Osteocyte (in vitro differentiated cells): ENCODE measurements around the gene NYAP2. TPM values are rescaled to one million over a fixed set of nuclear protein-coding genes. Genes with fewer than 3 reads are reported as not detected.

ENCODE experiments used
- DNase-seq: peaks from one replicate; pipeline ENCODE4 v3.0.0; 2021; ENCODE audit warnings: mixed read lengths; ENCODE audit not compliant: unreplicated experiment; ENCODE audit errors: extremely low spot score
- H3K27ac Mint-ChIP-seq: one replicate; pipeline ENCODE4 v1.8.0; 2021; ENCODE audit warnings: mild to moderate bottlenecking, mixed read lengths; ENCODE audit not compliant: unreplicated experiment
- H3K27me3 Mint-ChIP-seq: one replicate; pipeline ENCODE4 v1.8.0; 2021; ENCODE audit warnings: mixed read lengths; ENCODE audit not compliant: unreplicated experiment
- H3K36me3 Mint-ChIP-seq: one replicate; pipeline ENCODE4 v1.8.0; 2021; ENCODE audit warnings: mixed read lengths; ENCODE audit not compliant: unreplicated experiment
- H3K4me1 Mint-ChIP-seq: one replicate; pipeline ENCODE4 v1.8.0; 2021; ENCODE audit warnings: mixed read lengths; ENCODE audit not compliant: unreplicated experiment
- H3K4me3 Mint-ChIP-seq: one replicate; pipeline ENCODE4 v1.8.0; 2021; ENCODE audit warnings: mild to moderate bottlenecking, moderate library complexity, mixed read lengths; ENCODE audit not compliant: unreplicated experiment
- H3K9me3 Mint-ChIP-seq: one replicate; pipeline ENCODE4 v1.8.0; 2021; ENCODE audit warnings: mixed read lengths; ENCODE audit not compliant: unreplicated experiment
- total RNA-seq: library from RNA; stranded (reverse); gene quantifications from 2 replicates; pipeline ENCODE4 v1.2.1, GENCODE V29; 2021
- TF ChIP-seq, protein P1 (sequence below): fragments of 200-600 bp; sonication (generic); IDR thresholded peaks from 2 replicates; pipeline ENCODE4 v1.5.0; 2021; ENCODE audit warnings: antibody characterized with exemption, mild to moderate bottlenecking, moderate library complexity

Gene NYAP2
- total RNA-seq, 1 donor from 2014 or later, result not detected

DNA sequence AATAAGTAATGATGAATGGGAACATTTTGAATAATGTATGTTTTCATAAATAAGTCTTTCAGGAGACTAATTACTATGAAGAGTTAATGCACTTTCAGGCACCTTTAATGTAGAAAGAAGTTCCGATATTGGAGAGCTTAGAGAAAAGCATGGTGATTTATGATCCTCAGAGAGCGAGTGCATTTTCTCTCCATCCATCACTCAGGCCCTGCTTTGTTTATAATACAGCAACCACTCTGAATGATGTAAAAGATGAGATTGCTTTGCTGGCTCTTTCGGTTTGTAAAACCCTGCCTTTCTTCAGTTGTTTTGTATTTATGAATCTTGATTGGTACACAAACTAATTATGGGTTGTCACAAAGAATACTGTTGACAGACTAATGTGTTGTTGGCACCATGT is 132.0 kb downstream of the NYAP2 start:
- no peaks in the 10 kb centered on the region for H3K36me3 Mint-ChIP-seq
- DNase-seq, result no peak
- TF ChIP-seq, protein P1, sequence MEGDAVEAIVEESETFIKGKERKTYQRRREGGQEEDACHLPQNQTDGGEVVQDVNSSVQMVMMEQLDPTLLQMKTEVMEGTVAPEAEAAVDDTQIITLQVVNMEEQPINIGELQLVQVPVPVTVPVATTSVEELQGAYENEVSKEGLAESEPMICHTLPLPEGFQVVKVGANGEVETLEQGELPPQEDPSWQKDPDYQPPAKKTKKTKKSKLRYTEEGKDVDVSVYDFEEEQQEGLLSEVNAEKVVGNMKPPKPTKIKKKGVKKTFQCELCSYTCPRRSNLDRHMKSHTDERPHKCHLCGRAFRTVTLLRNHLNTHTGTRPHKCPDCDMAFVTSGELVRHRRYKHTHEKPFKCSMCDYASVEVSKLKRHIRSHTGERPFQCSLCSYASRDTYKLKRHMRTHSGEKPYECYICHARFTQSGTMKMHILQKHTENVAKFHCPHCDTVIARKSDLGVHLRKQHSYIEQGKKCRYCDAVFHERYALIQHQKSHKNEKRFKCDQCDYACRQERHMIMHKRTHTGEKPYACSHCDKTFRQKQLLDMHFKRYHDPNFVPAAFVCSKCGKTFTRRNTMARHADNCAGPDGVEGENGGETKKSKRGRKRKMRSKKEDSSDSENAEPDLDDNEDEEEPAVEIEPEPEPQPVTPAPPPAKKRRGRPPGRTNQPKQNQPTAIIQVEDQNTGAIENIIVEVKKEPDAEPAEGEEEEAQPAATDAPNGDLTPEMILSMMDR, result no peak
- no peaks in the 10 kb centered on the region for H3K27me3 Mint-ChIP-seq
- H3K27ac Mint-ChIP-seq, result no peak overlapping the region
- H3K4me1 Mint-ChIP-seq, result no peaks in the 10 kb centered on the region
- H3K4me3 Mint-ChIP-seq, result no peak overlapping the region
- no peaks in the 10 kb centered on the region for H3K9me3 Mint-ChIP-seq

DNA sequence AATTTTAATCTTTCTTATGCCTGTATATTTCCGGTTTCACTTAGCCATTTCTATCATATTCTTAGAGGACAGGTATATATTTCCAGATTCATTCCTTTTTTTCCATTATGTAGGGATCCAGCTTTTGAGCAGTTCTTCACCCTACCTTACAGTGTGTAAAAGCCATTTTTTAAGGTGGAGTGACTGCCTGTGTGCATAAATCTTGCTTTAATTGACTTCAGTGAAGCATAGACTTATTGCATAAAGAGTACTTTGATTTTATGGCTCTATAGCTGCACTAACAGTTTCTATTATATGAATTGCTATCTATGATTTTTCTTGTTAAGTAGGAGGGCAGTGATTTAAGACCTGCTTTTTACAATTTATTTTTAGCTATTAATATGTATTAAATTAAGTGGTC is 132.6 kb downstream of the NYAP2 start:
- DNase-seq, result no peak
- no peaks in the 10 kb centered on the region for H3K9me3 Mint-ChIP-seq
- no peaks in the 10 kb centered on the region for H3K27me3 Mint-ChIP-seq
- H3K27ac Mint-ChIP-seq, result no peak overlapping the region
- TF ChIP-seq, protein P1, result no peak
- H3K4me1 Mint-ChIP-seq, result no peaks in the 10 kb centered on the region
- no peak overlapping the region for H3K4me3 Mint-ChIP-seq
- H3K36me3 Mint-ChIP-seq, result no peaks in the 10 kb centered on the region

DNA sequence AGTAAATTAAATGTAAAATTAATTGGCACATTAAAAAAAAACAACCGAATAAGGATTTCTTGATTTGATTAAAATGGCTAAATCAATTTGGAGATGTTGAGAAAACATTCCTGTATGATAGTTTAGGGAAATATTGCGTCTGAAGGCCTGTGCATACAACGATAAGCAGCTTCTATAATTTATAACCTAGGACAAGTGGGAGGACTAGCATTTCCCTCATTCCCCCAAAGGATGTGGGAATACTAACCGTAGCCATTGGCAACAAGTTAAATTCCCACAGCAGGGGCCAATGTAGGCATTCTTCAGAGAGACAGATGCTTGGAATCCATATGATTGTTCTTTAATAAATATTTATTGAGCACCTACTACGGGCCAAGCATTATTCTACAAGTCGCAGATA is 134.5 kb downstream of the NYAP2 start:
- Mint-ChIP-seq H3K4me3 (no peak overlapping the region), H3K9me3 (no peaks in the 10 kb centered on the region), H3K27ac (no peak overlapping the region), H3K36me3 (no peaks in the 10 kb centered on the region), H3K4me1 (no peaks in the 10 kb centered on the region), H3K27me3 (no peaks in the 10 kb centered on the region)
- DNase-seq, result no peak
- TF ChIP-seq, protein P1, result no peak

DNA sequence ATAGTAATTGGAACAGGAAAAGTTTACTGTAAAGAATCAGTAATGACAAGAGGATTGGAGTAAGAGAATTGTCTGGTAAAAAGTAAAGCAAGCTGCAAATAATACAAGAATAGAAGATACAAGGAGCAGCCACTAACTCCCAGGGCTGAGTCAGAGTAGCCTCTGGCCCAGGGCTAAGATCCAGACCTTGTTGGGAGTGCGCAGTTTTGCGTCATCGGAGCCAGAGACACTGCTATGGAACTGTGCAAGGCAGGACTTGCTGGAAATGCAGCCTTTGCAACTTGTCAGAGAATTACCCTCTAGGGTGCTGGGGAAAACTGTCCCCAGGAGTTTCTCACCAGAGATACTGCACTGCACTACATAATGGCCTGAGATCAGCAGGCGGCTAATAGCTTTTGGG is 135.2 kb downstream of the NYAP2 start:
- Mint-ChIP-seq H3K27me3 (no peaks in the 10 kb centered on the region), H3K4me1 (no peaks in the 10 kb centered on the region), H3K4me3 (no peak overlapping the region), H3K9me3 (no peaks in the 10 kb centered on the region), H3K36me3 (no peaks in the 10 kb centered on the region), H3K27ac (no peak overlapping the region)
- DNase-seq, result no peak
- TF ChIP-seq, protein P1, result no peak

DNA sequence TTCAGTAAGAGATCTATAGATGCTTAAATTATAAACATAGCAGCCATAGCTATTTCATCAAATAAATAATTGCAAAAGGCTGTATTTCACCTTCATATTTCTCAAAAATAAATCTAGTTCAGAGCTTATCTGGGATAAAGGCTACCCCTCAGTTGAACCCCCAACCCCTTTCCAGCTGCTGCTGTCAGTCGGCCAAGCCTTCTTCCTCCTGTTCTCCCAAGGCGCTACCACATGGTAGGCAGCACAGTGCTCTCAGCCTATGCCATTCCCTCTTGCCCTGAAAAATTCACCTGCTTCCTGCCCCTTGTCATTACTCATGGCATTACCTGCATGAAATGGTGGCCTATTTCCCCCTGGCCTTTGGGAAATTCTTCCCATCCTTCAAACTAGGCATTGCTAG is 136.5 kb downstream of the NYAP2 start:
- no peak for DNase-seq
- Mint-ChIP-seq H3K4me3 (no peak overlapping the region), H3K36me3 (no peaks in the 10 kb centered on the region), H3K27ac (no peak overlapping the region), H3K4me1 (no peaks in the 10 kb centered on the region), H3K27me3 (no peaks in the 10 kb centered on the region), H3K9me3 (peaks cover under 1% of the 10 kb centered on the region)
- TF ChIP-seq, protein P1, result no peak
